SK-N-SH (cell line): ENCODE measurements around the gene GRB10. TPM values are rescaled to one million over a fixed set of nuclear protein-coding genes. Genes with fewer than 3 reads are reported as not detected.
"Not testable (repeated sequence)": the region's sequence is repeated elsewhere in the genome, so short reads cannot be mapped to it uniquely, and the experiment has no call there.

ENCODE experiments used
- CTCF ChIA-PET: fragments of 300-600, 350-600 bp; formaldehyde crosslinking; extraction: SDS; loops from one replicate; lab custom pipeline; 2021; lab: Yijun Ruan, JAX
- POLR2A ChIA-PET: fragments of 350-600 bp; sonication (Branson Sonifier 250); formaldehyde crosslinking; extraction: SDS; loops from one replicate; lab custom pipeline; 2020; ENCODE audit warnings: antibody characterized with exemption, inconsistent platforms; lab: Yijun Ruan, JAX
- DNase-seq: peaks from one replicate; pipeline ENCODE4 v3.0.0; 2012
- H2AFZ ChIP-seq: fragments of 200-600 bp; sonication (generic); 2 replicates; pipeline ENCODE4 v1.8.1; 2016; ENCODE audit warnings: antibody characterized with exemption, mild to moderate bottlenecking, low read depth
- H3F3A ChIP-seq: fragments of 200-600 bp; sonication (generic); replicated peaks from 2 replicates; pipeline ENCODE3; 2016; ENCODE audit warnings: antibody characterized with exemption, mild to moderate bottlenecking; ENCODE audit not compliant: insufficient read depth
- H3K27ac ChIP-seq, 2 experiments: fragments of 200-500 bp in 1 of 2; fragments of 200-600 bp in 1 of 2; sonication (Bioruptor generic) in 1 of 2; sonication (generic), shearing (Covaris generic) in 1 of 2; 2 replicates each; pipeline versions ENCODE4 v1.5.1 to v1.6.1; 2014 to 2016; ENCODE audit warnings: low read depth in 2 of 2, inconsistent platforms in 1 of 2, low read length in 1 of 2, mild to moderate bottlenecking in 1 of 2, mixed read lengths in 1 of 2
- H3K27me3 ChIP-seq: fragments of 200-600 bp; sonication (generic), shearing (Covaris generic); 2 replicates; pipeline ENCODE4 v1.6.1; 2016; ENCODE audit warnings: mixed run types; ENCODE audit not compliant: insufficient read depth
- H3K36me3 ChIP-seq, 2 experiments: fragments of 200-500 bp in 1 of 2; fragments of 200-600 bp in 1 of 2; sonication (Bioruptor generic) in 1 of 2; sonication (generic) in 1 of 2; replicated peaks in 1 of 2; 2 replicates each; pipeline versions ENCODE3 to v1.5.1; 2014 to 2016; ENCODE audit warnings: low read length in 1 of 2, mild to moderate bottlenecking in 1 of 2; ENCODE audit not compliant: insufficient read depth in 2 of 2, control insufficient read depth in 1 of 2
- H3K4me1 ChIP-seq, 2 experiments: fragments of 200-500 bp in 1 of 2; fragments of 200-600 bp in 1 of 2; sonication (Bioruptor generic) in 1 of 2; sonication (generic), shearing (Covaris generic) in 1 of 2; 2 replicates each; pipeline versions ENCODE4 v1.5.1 to v1.6.1; 2014 to 2016; ENCODE audit warnings: low read depth in 1 of 2, low read length in 1 of 2, mixed run types in 1 of 2; ENCODE audit not compliant: insufficient read depth in 2 of 2, control insufficient read depth in 1 of 2
- H3K4me2 ChIP-seq: fragments of 200-600 bp; sonication (generic), shearing (Covaris generic); 2 replicates; pipeline ENCODE4 v1.6.1; 2017; ENCODE audit warnings: mixed run types
- H3K4me3 ChIP-seq, 2 experiments: fragments of 200-500 bp in 1 of 2; fragments of 200-600 bp in 1 of 2; sonication (Bioruptor generic) in 1 of 2; sonication (generic), shearing (Covaris generic) in 1 of 2; 2 replicates each; pipeline versions ENCODE4 v1.5.1 to v1.8.1; 2014 to 2016; ENCODE audit warnings: low read depth in 2 of 2, inconsistent platforms in 1 of 2, low read length in 1 of 2, mild to moderate bottlenecking in 1 of 2, mixed read lengths in 1 of 2, moderate library complexity in 1 of 2
- H3K79me2 ChIP-seq: fragments of 200-600 bp; sonication (generic); 2 replicates; pipeline ENCODE4 v1.8.1; 2017; ENCODE audit warnings: mild to moderate bottlenecking; ENCODE audit not compliant: insufficient read depth
- H3K9ac ChIP-seq: fragments of 200-600 bp; sonication (generic); 2 replicates; pipeline ENCODE4 v1.6.1; 2017; ENCODE audit warnings: mixed run types
- H3K9me2 ChIP-seq: fragments of 200-600 bp; sonication (generic); 2 replicates; pipeline ENCODE4 v1.6.1; 2017; ENCODE audit warnings: mixed run types
- H3K9me3 ChIP-seq: fragments of 200-600 bp; sonication (generic); 2 replicates; pipeline ENCODE4 v1.6.1; 2017; ENCODE audit warnings: mixed run types, mild to moderate bottlenecking, moderate library complexity
- H4K20me1 ChIP-seq: fragments of 200-600 bp; sonication (generic); 2 replicates; pipeline ENCODE4 v1.6.1; 2017; ENCODE audit warnings: mild to moderate bottlenecking, mixed run types; ENCODE audit not compliant: insufficient read depth
- CHD2 ChIP-seq: fragments of 150-350 bp; IDR thresholded peaks from 2 replicates; pipeline ENCODE4 v1.6.1; 2018; ENCODE audit warnings: low read length; ENCODE audit not compliant: partially characterized antibody
- GABPA ChIP-seq: IDR thresholded peaks from 2 replicates; pipeline ENCODE4 v1.4.0; 2012; ENCODE audit warnings: low read depth, mild to moderate bottlenecking
- POLR2AphosphoS5 ChIP-seq: IDR thresholded peaks from 2 replicates; pipeline ENCODE4 v1.6.1; 2012; ENCODE audit warnings: low read depth, low read length
- RXRA ChIP-seq: IDR thresholded peaks from 2 replicates; pipeline ENCODE4 v1.4.0; 2012; ENCODE audit warnings: low read depth, mild to moderate bottlenecking, borderline replicate concordance
- TAF1 ChIP-seq: IDR thresholded peaks from 2 replicates; pipeline ENCODE4 v1.6.1; 2012; ENCODE audit warnings: low read depth, mild to moderate bottlenecking, low read length, moderate library complexity, borderline replicate concordance
- WGBS: methylation state at CpG from one replicate; pipeline ENCODE4 v1.1.6; 2017; ENCODE audit warnings: low lambda C conversion rate; 5-methylcytosine and 5-hydroxymethylcytosine counted together
- polyA plus RNA-seq, 3 experiments: library from polyadenylated mRNA; depleted of rRNA; stranded (reverse); fragments of >200 nt; gene quantifications; 2 replicates each; pipeline ENCODE4 v1.2.3, GENCODE V29; 2012
- TF ChIP-seq, protein P1 (sequence below): IDR thresholded peaks from 2 replicates; pipeline ENCODE4 v1.6.1; 2012; ENCODE audit warnings: mild to moderate bottlenecking, low read depth, low read length, moderate library complexity
- TF ChIP-seq, protein P2 (sequence below): fragments of 200-600 bp; sonication (generic); IDR thresholded peaks from 2 replicates; pipeline ENCODE4 v1.6.1; 2017; ENCODE audit warnings: antibody characterized with exemption, mild to moderate bottlenecking, moderate library complexity
- TF ChIP-seq, protein P3 (sequence below): IDR thresholded peaks from 2 replicates; pipeline ENCODE4 v1.4.0; 2012; ENCODE audit warnings: low read depth, borderline replicate concordance

The GRB10 gene
- polyA plus RNA-seq, 1 of the 3 experiments (the other 2 are of a cell fraction) = 5.1 TPM

DNA sequence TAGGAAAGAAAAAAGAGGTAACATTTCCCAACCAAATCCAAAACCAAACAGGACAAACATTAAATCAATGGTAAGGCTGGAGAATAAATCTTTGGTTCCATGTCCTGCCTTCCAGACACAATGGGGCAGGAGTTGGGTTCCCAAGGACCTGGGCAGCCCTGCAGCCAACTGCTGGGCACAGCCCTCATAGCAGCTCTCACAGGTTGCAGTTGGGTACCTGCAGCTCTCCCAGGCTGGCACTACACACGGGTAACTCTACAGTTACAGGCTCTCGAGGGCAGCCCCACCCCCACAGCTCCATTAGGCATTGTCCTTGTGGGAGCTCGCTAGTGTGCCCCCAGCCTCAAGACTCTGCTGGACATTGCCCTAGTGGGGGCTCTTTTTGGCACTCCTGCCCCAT is 7.5 kb downstream of the GRB10 start:
- H3K79me2 ChIP-seq = peaks cover 98% of the 10 kb centered on the region
- ChIA-PET POLR2A (no interaction called here), CTCF (no interaction called here)
- no peak overlapping the region for H3K9ac ChIP-seq
- H3K36me3 ChIP-seq = peaks cover 0 to 32% of the 10 kb centered on the region in 2 experiments
- TF ChIP-seq GABPA (no peak), CHD2 (no peak), TAF1 (no peak), RXRA (no peak)
- TF ChIP-seq, protein P1, sequence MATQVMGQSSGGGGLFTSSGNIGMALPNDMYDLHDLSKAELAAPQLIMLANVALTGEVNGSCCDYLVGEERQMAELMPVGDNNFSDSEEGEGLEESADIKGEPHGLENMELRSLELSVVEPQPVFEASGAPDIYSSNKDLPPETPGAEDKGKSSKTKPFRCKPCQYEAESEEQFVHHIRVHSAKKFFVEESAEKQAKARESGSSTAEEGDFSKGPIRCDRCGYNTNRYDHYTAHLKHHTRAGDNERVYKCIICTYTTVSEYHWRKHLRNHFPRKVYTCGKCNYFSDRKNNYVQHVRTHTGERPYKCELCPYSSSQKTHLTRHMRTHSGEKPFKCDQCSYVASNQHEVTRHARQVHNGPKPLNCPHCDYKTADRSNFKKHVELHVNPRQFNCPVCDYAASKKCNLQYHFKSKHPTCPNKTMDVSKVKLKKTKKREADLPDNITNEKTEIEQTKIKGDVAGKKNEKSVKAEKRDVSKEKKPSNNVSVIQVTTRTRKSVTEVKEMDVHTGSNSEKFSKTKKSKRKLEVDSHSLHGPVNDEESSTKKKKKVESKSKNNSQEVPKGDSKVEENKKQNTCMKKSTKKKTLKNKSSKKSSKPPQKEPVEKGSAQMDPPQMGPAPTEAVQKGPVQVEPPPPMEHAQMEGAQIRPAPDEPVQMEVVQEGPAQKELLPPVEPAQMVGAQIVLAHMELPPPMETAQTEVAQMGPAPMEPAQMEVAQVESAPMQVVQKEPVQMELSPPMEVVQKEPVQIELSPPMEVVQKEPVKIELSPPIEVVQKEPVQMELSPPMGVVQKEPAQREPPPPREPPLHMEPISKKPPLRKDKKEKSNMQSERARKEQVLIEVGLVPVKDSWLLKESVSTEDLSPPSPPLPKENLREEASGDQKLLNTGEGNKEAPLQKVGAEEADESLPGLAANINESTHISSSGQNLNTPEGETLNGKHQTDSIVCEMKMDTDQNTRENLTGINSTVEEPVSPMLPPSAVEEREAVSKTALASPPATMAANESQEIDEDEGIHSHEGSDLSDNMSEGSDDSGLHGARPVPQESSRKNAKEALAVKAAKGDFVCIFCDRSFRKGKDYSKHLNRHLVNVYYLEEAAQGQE = no peak
- no peaks in the 10 kb centered on the region for H3K9me2 ChIP-seq
- H2AFZ ChIP-seq = no peak overlapping the region
- H3K27me3 ChIP-seq = no peaks in the 10 kb centered on the region
- peaks cover 4% of the 10 kb centered on the region for H3F3A ChIP-seq
- no peaks in the 10 kb centered on the region for H3K9me3 ChIP-seq
- no peak for DNase-seq
- 27% methylated on average over 2 of the region's 3 CpGs for WGBS
- no peaks in the 10 kb centered on the region for H3K4me1 ChIP-seq
- no peak overlapping the region for H3K27ac ChIP-seq
- H3K4me2 ChIP-seq = no peak overlapping the region
- H4K20me1 ChIP-seq = peaks cover 91% of the 10 kb centered on the region
- no peak overlapping the region for H3K4me3 ChIP-seq

DNA sequence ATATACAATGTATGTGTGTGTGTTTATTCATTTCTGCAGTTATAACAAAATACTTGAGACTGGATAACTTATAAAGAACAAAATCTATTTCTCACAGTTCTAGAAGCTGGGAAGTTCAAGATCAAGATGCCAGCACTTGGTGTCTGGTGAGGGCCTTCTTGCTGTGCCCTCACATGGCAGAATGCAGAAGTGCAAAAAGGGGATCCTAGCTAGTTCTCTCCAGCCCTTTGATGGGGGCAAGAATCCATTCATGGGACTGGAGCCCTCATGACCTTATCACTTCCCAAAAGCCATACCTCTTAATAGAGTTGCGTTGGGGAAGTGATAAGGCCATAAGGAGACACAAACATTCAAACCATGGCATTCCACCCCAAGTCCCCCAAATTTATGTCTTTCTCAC is 8.4 kb downstream of the GRB10 start:
- Histone ChIP-seq H4K20me1 (peaks cover 91% of the 10 kb centered on the region), H3K27ac (no peak overlapping the region), H3K9me3 (no peaks in the 10 kb centered on the region), H3K4me1 (no peaks in the 10 kb centered on the region), H3K36me3 (peaks cover 0 to 33% of the 10 kb centered on the region in 2 experiments), H3F3A (peaks cover 4% of the 10 kb centered on the region), H3K4me2 (no peak overlapping the region), H3K27me3 (no peaks in the 10 kb centered on the region), H2AFZ (no peak overlapping the region), H3K9ac (no peak overlapping the region), H3K4me3 (no peak overlapping the region), H3K79me2 (peaks cover 98% of the 10 kb centered on the region), H3K9me2 (no peaks in the 10 kb centered on the region)
- no peak for DNase-seq
- POLR2A ChIA-PET = no interaction called here
- TF ChIP-seq, protein P1 = no peak
- TF ChIP-seq POLR2AphosphoS5 (no peak), TAF1 (no peak)
- TF ChIP-seq, protein P2, sequence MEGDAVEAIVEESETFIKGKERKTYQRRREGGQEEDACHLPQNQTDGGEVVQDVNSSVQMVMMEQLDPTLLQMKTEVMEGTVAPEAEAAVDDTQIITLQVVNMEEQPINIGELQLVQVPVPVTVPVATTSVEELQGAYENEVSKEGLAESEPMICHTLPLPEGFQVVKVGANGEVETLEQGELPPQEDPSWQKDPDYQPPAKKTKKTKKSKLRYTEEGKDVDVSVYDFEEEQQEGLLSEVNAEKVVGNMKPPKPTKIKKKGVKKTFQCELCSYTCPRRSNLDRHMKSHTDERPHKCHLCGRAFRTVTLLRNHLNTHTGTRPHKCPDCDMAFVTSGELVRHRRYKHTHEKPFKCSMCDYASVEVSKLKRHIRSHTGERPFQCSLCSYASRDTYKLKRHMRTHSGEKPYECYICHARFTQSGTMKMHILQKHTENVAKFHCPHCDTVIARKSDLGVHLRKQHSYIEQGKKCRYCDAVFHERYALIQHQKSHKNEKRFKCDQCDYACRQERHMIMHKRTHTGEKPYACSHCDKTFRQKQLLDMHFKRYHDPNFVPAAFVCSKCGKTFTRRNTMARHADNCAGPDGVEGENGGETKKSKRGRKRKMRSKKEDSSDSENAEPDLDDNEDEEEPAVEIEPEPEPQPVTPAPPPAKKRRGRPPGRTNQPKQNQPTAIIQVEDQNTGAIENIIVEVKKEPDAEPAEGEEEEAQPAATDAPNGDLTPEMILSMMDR = peak; percentile 32
- TF ChIP-seq, protein P3, sequence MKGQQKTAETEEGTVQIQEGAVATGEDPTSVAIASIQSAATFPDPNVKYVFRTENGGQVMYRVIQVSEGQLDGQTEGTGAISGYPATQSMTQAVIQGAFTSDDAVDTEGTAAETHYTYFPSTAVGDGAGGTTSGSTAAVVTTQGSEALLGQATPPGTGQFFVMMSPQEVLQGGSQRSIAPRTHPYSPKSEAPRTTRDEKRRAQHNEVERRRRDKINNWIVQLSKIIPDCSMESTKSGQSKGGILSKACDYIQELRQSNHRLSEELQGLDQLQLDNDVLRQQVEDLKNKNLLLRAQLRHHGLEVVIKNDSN = no peak
- CTCF ChIA-PET = no interaction called here
- WGBS = 43% methylated on average over 1 of the region's 1 CpG

DNA sequence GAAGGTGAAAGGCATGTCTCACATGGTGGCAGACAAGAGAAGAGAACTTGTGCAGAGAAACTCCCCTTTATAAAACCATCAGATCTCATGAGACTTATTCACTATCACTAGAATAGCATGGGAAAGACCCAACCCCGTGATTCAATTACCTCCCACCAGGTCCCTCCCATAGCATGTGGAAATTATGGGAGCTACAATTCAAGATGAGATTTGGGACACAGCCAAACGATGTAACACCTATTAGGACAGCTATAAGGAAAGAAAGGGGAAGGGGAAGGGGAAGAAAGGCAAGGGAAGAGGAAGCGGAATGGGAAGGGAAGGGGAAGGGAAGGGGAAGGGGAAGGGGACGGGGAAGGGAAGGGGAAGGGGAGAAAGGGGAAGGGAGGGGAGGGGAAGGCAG is 9.6 kb downstream of the GRB10 start:
- H2AFZ ChIP-seq, H3K9ac ChIP-seq, POLR2A ChIA-PET, H3K4me1 ChIP-seq, H3K4me3 ChIP-seq, H3F3A ChIP-seq, H3K27me3 ChIP-seq, DNase-seq, H3K9me3 ChIP-seq, H3K27ac ChIP-seq, H3K9me2 ChIP-seq, H3K4me2 ChIP-seq: not testable (repeated sequence)
- Histone ChIP-seq H4K20me1 (peaks cover 91% of the 10 kb centered on the region), H3K79me2 (peaks cover 98% of the 10 kb centered on the region), H3K36me3 (peaks cover 0 to 30% of the 10 kb centered on the region in 2 experiments)
- CTCF ChIA-PET = interaction anchor here (0.6 to 0.7 kb wide), 2 partner anchors 11 to 280 kb away, joined by 3 to 4 read pairs; no protein-coding TSS in a partner anchor
- whole genome bisulfite sequencing = 26% methylated on average over 3 of the region's 4 CpGs
